Stimulated activated CD4-positive, alpha-beta T cell treated with anti-CD3 and anti-CD28 coated beads, Interleukin-15, amount 100 ng/mL, for 48 hours (primary cell): ENCODE data around the gene COG5.

Experiments used
- DNase-seq, 2 donors: peaks; one replicate each; pipeline ENCODE4 v3.0.0-alpha.2; 2020; ENCODE audit warnings: low read depth in 2 of 2

COG5 gene

DNA sequence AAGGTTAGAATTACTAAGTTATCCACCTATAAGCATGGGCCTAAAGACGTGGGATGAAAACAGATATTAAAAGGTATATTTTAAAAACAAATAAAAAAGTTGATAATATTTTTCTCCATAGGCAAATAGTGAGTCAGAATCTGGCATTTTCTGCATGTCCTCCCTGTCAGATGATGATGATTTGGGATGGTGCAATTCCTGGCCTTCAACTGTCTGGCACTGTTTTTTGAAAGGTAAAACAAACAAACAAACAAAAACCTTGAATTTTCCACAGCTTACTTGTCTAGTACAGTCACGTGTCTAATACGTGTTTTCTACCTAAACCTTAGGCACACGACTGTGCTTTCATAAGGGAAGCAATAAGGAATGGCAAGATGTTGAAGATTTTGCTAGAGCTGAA lies 377.5 kb downstream of the COG5 start:
- DNase-seq: no peak

DNA sequence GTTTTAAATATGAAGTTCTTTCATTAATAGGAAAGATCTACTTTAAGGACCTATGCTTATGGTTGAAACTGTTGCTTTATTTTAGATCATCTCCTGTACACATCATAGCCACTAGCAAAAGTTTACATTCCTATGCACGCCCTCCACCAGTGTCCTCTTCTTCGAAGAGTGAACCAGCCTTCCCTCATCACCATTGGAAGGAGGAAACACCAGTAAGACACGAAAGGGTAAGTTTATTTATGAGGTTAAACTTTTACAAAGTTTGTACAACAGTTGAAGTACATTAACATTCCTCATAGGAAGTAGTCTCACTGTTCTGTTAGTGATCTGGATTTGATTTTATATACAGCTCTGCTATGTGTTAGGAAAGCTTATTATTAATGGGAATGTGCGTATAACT lies 378.0 kb downstream of the COG5 start:
- no peak for DNase-seq

DNA sequence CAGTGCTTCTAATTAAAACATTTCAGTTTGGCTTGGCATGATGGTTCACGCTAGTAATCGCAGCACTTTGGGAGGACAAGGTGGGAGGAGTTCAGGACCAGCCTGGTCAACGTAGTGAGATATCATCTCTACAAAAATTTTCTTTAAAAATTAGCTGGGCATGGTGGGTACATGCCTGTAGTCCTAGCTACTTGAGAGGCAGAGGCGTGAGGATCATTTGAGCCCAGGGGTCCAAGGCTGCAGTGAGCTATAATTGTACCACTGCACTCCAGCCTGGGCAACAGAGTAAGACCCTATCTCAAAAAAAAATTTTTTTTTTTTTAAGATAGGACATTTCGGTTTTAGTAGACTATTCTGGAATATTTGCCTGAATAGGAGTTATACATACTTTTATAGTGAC lies 382.5 kb downstream of the COG5 start:
- no peak for DNase-seq

DNA sequence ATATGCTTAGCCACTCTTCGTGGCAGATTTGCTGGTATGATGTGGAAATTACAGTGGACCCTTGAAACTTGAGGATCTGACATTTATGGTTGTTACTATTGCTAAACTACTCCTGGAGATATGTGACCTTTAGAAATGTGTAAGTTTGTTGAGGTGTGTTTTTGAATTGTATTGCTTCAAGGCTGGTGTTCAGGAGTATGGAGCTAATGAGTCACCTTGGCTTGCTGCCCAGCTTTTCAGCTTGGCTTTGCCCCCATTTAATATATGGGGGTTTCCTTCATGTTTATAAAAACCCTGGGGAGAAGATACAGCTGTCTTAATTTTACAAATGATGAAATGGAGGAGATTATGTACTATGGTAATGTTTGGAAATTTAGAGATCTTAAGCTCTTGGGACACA lies 383.3 kb downstream of the COG5 start:
- peak; percentile 39 to 52 for DNase-seq

DNA sequence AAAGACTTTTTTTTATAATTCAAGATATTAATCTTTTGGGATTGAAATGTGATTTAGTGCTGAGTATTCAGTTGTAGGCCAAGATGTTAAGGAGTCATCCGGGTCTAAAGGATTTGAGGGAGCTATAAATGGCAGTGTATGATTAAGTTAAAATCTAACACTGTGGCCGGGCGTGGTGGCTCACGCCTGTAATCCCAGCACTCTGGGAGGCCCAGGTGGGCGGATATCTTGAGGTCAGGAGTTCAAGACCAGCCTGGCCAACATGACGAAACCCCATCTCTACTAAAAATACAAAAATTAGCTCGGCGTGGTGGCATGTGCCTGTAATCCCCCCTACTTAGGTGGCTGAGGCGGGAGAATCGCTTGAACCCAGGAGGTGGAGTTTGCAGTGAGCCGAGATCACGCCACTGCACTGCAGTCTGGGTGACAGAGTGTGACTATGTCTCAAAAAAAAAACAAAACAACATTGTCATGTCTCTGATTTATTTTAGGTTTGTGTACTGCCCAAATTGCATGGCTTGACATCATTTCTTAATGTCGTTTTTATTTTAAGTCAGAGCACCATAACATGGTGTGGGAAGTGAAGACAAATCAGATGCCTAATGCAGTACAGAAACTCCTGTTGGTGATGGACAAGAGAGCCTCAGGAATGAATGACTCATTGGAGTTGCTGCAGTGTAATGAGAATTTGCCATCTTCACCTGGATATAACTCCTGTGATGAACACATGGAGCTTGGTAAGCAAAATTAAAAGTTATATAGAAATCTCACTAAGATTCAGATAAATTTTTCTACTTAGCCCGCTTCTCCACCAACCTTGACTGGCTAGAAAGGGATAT lies 384.2 kb downstream of the COG5 start:
- DNase-seq: no peak

DNA sequence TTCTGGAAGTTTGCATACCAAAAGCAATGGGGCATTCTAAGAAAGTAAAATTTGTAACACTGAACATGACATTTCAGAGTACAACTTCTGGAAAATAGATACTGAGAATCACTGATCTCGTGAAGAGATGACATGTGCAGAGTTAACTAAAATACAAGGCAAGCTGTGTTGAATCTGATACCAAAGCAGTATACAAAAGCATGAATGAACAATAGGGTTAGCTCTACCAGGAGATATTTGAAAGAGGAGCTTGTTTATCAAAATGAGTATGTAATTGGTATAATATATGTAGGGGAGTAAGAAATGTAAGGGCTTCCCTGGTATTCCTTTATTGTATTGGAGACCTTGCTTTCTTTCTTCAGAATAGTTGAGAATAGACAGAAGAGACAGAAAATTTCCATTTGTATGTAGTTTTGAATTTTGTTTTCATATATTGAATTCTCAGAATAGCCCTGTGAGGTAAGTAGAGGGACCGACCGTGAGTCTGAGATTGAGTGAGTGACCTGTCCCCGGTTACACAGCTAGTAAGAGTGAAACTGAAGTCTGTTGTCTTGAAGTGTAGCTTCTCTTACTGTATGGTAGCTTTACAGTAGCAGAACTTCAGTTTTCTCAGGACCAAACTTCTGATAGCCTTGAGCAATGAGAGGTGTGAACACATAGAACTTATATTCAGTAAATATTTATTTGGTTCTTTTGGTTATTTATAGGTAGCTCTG lies 389.9 kb downstream of the COG5 start:
- no peak for DNase-seq

DNA sequence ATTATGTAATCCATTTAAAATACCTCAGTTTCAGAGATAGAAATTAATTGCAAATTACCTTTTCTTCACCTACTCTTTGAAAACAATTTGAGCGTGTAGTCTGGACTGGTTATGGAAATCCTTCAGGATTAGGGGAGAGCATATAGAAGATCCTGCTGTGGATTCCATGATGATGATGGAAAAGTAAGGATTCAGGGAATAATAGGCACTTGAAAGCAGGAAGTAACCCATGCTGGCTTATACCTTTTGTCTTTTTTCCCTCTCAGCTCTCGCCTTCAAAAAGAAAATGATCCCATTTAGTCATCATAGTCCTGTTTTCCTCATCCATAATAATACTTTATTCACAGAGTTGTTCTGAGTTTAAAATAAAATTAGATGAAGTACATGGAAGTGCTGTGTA lies 390.5 kb downstream of the COG5 start:
- no peak for DNase-seq

DNA sequence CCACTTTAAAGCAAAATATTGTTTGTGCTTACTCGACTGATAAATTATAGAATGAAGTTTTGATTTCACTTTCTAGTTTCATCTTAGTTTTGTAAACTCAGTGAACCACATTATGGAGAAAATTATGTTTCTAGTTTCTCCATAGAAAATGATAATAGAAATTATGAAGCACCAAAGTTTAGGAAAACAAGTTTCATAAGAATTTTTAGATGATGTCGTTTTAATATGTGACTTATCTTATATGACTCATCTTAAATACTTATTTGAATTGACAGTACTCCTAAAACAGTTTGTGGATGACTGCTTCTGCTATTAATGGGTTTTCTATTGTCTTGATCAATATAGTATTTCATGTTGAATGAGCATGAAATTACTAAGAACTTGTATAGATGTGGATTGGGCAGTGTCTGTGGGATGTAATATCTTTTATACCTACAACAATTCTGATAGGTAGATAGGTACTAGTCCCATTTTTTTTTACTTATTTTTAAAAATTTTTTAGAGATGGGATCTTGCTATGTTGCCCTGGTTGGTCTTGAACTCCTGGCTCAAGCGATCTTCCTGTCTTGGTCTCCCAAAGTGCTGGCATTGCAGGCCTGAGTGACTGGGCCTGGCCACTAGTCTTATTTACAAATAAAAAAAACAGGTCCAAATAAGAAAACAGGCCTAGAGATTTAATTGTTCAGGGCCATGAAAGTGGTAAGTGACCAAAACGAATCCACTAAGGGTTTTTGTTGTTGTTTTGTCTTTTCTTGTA lies 391.3 kb downstream of the COG5 start:
- DNase-seq: no peak

DNA sequence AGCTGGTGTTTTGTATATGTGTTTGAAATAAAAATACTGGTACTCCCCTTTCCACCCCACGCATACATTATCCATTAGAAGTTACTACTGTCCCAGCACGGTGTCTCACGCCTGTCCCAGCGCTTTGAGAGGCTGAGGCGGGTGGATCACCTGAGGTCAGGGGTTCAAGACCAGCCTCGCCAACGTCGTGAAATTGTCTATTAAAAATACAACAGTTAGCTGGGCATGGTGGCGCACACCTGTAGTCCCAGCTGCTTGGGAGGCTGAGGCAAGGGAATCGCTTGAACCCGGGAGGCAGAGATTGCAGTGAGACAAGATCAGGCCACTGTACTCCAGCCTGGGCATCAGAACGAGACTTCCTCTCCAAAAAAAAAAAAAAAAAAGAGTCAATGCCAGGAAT lies 392.2 kb downstream of the COG5 start:
- DNase-seq: no peak

DNA sequence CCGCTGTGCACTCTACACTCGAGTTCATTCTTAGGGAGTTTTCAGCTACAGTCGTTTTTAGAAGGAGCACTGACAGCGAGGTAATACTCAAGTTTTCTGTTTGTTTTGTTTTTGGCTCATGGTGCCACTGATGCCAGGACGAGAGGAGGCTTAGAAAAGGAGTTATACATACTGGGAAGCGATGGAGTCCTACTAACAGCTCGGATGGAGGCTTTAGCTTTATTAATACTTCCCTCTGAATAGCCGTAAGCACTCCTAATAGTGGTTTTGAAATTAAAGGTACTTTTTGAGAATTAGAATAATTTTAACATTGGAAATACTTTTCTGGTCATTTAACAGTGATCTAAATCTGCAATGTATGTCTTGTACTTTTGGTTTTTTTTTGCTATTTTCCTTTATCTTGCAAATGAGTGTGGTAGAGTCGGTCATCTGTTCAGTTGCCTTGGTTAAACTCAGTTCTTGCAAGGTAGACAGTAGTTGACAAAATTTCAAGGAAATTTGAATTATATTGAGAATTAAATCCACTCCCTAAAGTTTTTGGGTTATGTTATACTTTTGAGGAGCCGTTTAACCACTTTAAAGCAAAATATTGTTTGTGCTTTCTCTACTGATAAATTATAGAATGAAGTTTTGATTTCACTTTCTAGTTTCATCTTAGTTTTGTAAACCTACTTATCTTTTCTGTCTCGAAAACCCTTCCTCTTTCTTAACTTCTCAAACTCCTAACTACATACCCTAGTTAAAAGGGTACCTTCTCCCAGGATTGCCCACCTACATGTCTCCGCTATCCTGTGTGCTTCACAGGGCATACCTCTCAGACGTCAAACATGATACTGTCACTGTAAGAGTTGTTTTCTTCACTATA lies 393.4 kb downstream of the COG5 start:
- DNase-seq: no peak

DNA sequence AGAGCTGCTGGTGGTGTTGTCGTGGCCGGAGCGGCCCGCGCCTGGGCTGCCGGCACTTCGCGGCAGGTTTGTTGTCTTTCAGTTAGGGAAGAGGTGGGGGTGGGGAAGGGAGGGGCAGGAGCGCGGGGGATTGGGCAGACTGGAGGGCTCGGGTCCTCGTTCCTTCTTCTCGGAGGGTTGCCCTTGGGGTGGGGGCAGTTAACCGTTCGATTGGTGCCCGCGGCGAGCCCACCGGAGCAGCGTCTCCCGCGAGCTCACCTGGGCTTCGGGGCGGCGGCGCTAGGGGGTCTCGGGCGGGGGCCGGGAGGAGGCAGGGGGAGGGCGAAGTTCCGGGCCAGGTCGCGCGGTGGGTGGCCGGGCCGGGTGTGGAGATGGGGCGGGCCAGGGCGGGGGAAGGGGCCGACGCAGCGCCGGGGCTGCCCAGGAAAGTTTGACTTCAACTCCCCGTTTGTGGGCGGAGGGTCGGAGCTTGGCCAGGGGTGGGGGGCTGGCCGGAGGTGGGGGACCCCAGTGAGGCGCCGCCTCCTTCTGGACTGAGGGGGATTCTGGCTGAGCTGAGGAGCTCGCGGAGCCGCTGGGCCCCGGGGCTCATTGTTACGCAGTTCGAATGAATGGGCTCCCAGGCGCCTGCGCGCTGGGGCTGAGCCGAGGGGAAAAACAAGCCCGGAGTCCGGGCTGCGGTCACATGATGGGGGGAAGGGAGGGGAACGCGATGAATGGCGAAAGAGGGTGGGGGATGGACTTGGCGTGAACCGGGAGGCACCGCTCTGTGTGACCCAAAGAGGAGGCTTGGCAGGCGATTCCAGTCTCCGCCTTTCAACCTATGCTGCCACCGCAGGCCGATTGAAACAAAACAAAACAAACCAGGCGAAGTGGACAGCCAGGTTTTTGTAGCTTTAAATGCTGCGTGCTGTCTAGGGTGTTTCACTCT lies 394.3 kb downstream of the COG5 start:
- DNase-seq: peak; percentile 83 to 89

DNA sequence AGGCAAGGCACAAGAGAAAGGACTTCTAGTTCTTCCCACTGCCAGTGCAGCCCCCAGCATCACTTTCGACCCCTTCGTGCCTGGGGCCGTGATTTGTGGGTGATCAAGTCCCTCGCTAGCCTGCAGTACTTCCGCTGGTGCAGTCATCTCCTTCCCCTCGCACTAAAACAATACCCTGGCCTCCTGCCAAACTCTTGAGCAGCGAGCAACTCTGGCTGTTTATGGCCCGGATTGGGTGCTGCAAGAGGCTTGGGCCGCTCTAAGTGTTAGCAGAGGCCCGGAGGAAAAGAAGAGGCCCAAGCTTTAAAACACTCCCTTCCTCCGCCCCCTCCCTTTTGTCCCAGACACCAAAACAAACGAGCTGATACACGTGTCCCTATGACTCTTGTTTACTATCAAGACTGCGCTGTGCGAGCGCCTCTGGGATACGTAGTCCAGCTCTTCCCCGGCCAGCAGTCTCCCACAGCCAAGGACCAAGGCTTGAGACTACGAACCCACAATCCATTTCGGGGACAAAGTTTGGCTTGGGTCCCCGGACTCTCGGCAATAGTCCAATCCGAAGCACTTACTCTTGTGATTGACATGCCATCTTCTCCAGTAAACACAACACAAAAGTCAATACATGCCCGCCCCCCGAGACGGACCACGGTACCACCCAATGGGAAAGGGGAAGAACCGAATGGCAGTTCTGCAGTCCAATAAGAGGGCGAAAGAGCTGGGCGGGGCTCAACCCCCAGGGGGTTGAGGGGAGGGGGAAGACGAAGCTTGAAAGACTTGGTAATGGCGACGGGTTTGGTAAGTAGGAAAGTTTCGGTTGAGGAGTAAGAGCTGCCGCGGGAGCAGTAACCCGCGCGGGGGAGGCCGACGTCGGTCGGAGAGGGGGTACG lies 395.2 kb downstream of the COG5 start, which contains the start of gene HBP1:
TSS of gene HBP1 (plus strand) at position 771 of the 887 bp plus-strand sequence. CDS start 10,891 bp downstream, outside the sequence.
- peak; percentile 96 to 97 for DNase-seq

DNA sequence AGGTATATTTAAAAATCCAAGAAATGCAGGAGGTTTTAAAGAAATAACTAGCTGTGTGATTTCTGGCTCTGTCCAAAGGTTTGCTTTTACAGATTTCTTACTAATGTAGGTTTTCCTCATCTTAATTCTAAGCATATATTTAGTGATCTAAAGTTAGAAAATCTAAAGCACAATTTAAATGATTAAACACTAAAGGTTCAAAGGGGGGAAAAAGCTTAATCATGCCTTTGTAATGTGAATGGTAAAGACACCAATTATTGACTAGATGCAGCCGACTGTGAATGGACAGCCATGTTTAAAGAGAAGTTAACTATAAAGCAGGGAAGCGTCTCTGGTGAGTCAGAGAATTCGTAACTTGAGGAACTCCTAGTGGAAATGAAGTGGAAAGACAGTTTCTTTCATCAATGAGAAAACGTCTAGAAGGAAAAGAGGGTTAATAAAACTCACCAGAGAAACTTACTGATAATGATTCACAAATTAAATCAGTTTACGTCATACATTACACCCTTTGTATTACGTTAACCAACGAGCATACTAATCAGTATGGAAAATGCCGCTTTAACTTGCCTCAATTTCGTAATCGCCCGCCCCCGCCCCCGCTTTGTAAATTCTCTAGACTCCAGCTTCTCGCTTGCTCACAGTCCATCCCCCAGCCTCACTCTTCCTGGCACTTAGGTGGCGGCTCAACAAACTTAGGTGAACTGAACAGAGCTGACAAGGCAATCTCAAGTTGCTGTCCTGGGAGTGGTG lies 396.1 kb downstream of the COG5 start:
- peak; percentile 43 to 52 for DNase-seq

DNA sequence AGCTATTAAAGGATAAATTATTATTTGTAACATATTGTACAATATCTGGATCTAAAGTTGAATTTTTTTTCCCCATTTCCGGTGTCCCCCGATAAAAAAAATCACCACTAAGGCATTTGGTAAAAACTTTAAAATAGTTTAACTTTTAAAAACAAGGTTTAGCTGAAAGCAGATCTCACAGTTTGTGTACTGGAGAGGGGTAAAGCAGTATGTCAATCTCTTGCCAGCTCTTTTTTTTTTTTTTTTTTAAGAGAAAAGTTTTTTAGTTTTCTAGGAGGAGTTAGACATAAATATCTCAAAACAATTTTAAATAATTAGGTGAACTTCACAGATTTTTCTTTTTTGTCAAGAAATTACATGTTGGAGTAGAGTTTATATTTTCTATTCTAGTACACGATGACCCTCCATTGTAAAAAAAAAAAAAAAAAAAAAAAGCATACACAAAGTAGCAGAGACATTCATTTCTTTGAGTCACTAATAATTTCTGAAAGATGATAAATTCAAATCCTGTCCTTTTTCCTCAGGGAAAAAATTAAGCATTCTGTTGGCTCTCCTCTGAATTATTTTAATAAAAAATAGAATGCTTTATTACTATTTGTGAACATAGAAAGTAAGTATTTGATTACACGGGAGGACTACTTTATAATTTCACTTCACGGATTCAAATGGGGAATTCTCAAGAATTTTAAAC lies 396.8 kb downstream of the COG5 start:
- DNase-seq: no peak

DNA sequence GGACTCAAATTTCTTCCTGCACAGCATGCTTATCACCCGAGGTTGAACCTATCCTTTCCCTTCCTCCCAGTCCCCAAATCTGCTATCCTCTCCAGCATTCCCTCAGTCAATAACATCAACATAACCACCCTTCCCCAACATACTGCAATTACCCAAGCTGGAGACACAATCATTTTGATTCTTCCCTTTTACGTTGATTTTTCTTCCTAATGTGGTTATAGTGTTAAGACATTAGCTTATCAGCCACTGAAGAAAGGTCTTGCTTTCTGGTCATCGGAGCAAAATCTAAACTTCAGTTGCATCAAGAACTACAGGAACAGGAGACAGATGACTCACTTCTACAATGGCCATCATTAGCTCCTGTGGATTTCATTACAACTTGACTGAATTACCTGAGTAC lies 398.4 kb downstream of the COG5 start:
- no peak for DNase-seq

DNA sequence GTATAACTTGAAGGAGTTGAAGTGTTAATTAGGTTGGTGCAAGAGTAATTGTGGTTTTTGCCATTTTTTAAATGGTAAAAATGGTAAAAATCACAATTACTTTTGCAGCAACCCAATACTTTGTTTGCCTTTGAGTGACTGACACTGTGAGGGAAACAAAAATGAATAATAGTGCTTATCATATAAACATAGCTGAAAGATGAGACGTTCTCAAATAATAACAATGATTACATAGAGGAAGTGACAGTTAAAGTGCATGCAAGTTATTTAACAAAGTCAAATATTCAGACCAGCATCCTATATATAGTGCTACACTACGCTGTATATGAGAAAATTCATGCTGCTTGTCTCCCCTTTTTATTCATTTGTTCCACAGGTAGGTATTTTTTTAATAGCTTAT lies 399.6 kb downstream of the COG5 start:
- DNase-seq: no peak

DNA sequence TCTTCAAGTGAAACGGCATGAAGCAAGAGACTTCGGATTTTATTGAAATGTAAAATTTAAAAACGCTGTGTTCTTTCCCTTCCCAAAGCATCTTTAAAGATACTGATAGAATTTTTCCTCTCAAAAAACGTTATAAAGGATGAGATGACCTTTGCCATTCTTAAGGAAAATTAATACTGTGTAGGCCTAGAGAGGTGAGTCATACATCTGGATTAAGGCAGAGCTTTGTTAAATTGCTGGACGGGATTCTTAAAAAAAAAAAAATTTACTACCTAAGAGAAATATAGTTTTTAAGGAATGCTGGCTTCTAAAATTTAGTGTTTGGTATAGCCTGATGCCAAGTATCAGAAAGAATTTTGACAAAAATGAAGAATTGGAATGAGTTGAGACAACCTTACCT lies 401.2 kb downstream of the COG5 start:
- no peak for DNase-seq

DNA sequence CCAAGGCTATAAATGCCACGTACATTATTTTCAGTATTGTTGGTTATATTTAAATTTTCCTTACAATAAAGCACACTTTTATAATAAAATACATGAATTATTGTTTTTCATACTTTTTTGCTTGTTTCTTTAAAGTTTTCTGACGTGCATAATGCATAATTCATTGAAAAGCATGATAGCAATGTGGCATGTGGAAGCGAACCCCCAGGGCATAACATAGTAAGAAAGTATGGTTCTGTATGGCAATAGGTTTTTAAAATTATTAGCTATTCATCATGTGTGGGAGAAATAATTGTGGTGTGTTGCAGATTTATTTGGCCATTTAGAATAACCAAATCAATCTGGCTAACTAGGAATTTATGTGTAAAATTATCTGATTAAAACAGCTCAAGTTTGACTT lies 402.3 kb downstream of the COG5 start:
- DNase-seq: no peak
